Thyroid gland (tissue), 4 donors: ENCODE data around the gene TRPM2. TPM values are rescaled to one million over a fixed set of nuclear protein-coding genes. Genes with fewer than 3 reads are reported as not detected.
A peak's percentile ranks its signal among the peaks of the same experiment; 100 is the strongest.

Experiments
- DNase-seq, 2 donors: peaks; one replicate each; pipeline ENCODE4 v3.0.0-alpha.2; 2019
- H3K27ac ChIP-seq, 3 donors: fragments of 200-600 bp; sonication (generic); 1 replicate in 2 of 3; 2 replicates in 1 of 3; pipeline ENCODE4 v1.5.1; 2016 to 2019; ENCODE audit warnings: mild to moderate bottlenecking in 1 of 3, moderate library complexity in 1 of 3
- H3K27me3 ChIP-seq: fragments of 200-600 bp; sonication (generic); one replicate; pipeline ENCODE4 v1.5.1; 2019
- H3K36me3 ChIP-seq, 2 donors: fragments of 200-600 bp; sonication (generic); one replicate each; pipeline ENCODE4 v1.5.1; 2016 to 2019
- H3K4me1 ChIP-seq, 2 donors: fragments of 200-600 bp; sonication (generic); one replicate each; pipeline ENCODE4 v1.5.1; 2017 to 2019
- H3K4me3 ChIP-seq, 3 donors: fragments of 200-600 bp; sonication (generic); replicated peaks in 1 of 3; 1 replicate in 2 of 3; 2 replicates in 1 of 3; pipeline ENCODE4 v1.5.1; 2016; ENCODE audit warnings: mild to moderate bottlenecking in 1 of 3
- H3K9me3 ChIP-seq: fragments of 200-600 bp; sonication (generic); one replicate; pipeline ENCODE4 v1.5.1; 2017
- CTCF ChIP-seq, 6 experiments: fragments of 200-600 bp in 3 of 6; fragments of 450-650 bp in 3 of 6; sonication (generic) in 3 of 6; IDR thresholded peaks; one replicate each; pipeline ENCODE4 v1.5.1; 2016 to 2019; ENCODE audit warnings: antibody characterized with exemption in 6 of 6, mild to moderate bottlenecking in 2 of 6, inconsistent platforms in 1 of 6, moderate library complexity in 1 of 6
- POLR2A ChIP-seq, 2 donors: fragments of 450-650 bp; IDR thresholded peaks; one replicate each; pipeline ENCODE4 v1.6.1; 2017; ENCODE audit warnings: antibody characterized with exemption in 2 of 2, mild to moderate bottlenecking in 2 of 2, moderate library complexity in 1 of 2
- WGBS, 2 donors: methylation state at CpG; one replicate each; pipeline ENCODE4 v1.1.5; 2017; 5-methylcytosine and 5-hydroxymethylcytosine counted together
- intact Hi-C: fragments of 100-400 bp; cut with DNase I; formaldehyde crosslinking; loops from one replicate; pipeline ENCODE4 v1.15.1; 2023
- total RNA-seq, 4 donors: library from RNA; depleted of rRNA; stranded (reverse); fragments of >200 nt; gene quantifications; one replicate each; pipeline ENCODE4 v1.2.3, GENCODE V29; 2016

The TRPM2 gene
- total RNA-seq, 4 donors from 2014 or later: 0.67 to 2.6 (median 0.88) TPM

DNA sequence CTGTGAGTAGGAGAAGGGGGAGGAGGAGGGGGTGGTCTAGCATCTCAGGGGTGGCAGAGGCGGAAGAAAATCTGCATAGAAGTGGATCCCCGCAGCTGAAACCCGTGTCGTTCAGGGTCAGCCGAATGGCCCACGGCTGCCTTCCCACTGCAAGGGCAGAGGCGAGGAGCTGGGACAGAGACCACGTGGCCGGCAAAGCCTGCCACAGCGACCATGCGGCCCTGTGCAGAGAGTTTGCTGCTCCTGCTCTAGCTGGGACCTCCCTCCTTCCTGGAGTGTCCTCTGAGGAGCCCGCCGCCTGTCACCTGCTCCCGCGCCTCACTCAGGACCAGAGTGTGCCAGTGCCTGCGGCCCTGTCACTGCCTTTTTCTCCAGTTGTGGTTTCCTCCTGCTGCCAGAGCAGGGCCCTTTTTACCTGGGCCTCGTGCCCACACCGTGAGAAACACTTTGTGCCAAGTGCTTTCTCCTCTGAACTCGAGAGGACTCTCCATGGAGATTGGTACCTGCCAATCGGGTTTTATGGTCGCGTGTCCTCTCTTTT, 5.4 kb upstream of the TRPM2 start:
- DNase-seq: peak; percentile 87 to 89
- TF ChIP-seq CTCF (IDR thresholded peaks at IDR 0.05): no peak
- intact Hi-C loops: no loop called here
- 37 to 38% methylated on average over 18 to 22 of the region's 22 CpGs for whole genome bisulfite sequencing, 2 donors
- no peak overlapping the region for H3K4me3 ChIP-seq
- H3K4me1 ChIP-seq: peaks cover 0 to 9% of the 10 kb centered on the region in 2 donors
- H3K27ac ChIP-seq: no peak overlapping the region
- H3K27me3 ChIP-seq: peaks cover 4% of the 10 kb centered on the region
- no peaks in the 10 kb centered on the region for H3K9me3 ChIP-seq
- H3K36me3 ChIP-seq: no peaks in the 10 kb centered on the region

- Histone ChIP-seq H3K27ac (no peak overlapping the region), H3K9me3 (no peaks in the 10 kb centered on the region), H3K4me1 (peaks cover 0 to 9% of the 10 kb centered on the region in 2 donors), H3K27me3 (peaks cover 4% of the 10 kb centered on the region), H3K36me3 (no peaks in the 10 kb centered on the region), H3K4me3 (no peak overlapping the region)
- WGBS, 2 donors: 95 to 96% methylated on average over 11 to 18 of the region's 19 CpGs
- TF ChIP-seq POLR2A (IDR thresholded peaks at IDR 0.05) (no peak), CTCF (IDR thresholded peaks at IDR 0.05) (no peak)
- intact Hi-C loops: no loop called here
- no peak for DNase-seq
Measured at GRCh38 chr21:44348861-44349260, 4.6 kb upstream of the TRPM2 start.

DNA sequence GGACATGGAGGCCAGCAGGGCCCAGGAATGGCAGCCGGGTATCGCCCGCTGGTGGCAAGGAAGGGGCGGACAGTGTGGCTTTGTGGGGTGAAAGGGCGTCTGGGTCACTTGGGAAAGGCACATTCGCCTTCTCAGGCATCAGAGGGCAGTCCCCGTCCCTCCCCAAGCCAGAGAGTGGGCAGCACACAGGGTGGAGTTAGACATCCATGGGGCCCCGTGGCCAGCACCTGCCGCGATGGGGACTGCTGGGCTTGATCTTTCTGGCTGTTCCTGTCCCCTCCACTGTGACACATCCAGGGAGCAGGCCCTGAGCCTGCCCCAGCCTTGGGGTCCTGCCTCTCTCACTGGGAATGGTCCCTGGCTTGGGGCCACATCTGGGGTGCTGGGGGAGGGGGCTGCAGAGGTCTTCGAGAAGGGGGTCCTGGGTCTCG, 4.0 kb upstream of the TRPM2 start:
- TF ChIP-seq POLR2A (IDR thresholded peaks at IDR 0.05) (no peak), CTCF (IDR thresholded peaks at IDR 0.05) (no peak)
- Histone ChIP-seq H3K36me3 (no peaks in the 10 kb centered on the region), H3K27ac (no peak overlapping the region), H3K4me3 (no peak overlapping the region), H3K27me3 (peaks cover 4% of the 10 kb centered on the region), H3K4me1 (peaks cover 0 to 9% of the 10 kb centered on the region in 2 donors), H3K9me3 (no peaks in the 10 kb centered on the region)
- intact Hi-C loops: no loop called here
- WGBS, 2 donors: 87 to 93% methylated on average over 8 to 10 of the region's 12 CpGs
- no peak for DNase-seq

DNA sequence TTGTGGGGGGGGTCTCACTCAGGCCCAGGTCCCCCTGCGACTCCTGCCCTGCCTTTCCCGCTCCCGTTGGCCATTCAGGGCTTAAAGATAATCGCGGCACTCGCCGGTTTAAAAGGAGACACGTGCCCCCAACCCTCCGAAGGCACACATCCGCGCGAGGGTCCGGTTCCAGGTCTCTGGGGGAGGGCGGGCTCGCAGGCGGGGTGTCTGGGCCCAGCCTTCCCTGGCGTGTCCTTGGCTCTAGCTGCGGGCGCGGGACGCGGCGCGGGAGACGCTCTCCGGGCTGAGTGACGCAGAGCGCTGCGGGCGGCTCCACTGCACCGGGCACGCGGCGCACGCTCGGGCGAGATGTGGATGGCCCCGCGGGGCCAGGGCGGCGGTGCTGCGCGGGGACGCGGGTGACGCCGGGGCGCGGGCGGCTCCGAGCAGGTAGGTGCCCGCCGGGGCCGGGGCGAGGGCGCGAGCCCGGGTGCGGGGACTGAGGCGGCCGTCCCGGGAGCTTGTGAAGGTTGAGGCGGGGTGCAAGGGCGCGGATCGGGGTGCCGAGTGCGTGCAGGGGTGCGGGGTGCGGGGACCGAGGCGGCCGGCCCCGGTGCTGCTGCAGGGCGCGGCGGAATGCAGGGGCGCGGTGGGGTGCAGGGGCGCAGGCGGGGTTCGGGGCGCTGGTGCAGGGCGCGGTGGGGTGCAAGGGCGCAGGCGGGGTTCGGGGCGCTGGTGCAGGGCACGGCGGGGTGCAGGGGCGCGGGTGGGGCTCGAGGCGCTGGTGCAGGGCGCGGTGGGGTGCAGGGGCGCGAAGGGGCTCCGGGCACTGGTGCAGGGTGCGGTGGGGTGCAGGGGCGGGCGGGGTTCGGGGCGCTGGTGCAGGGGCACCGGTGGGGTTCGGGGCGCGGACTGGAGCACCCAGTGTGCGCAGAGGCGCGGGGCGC, 3.3 kb upstream of the TRPM2 start:
- Histone ChIP-seq H3K36me3 (no peaks in the 10 kb centered on the region), H3K27ac (no peak overlapping the region), H3K4me3 (no peak overlapping the region), H3K9me3 (no peaks in the 10 kb centered on the region), H3K27me3 (peaks cover 4% of the 10 kb centered on the region), H3K4me1 (peaks cover 0 to 9% of the 10 kb centered on the region in 2 donors)
- no peak for DNase-seq
- TF ChIP-seq POLR2A (IDR thresholded peaks at IDR 0.05) (no peak), CTCF (IDR thresholded peaks at IDR 0.05) (no peak)
- 26% methylated on average over 34 of the region's 113 CpGs; no CpG with 5 or more reads in 1 of the 2 donors for WGBS, 2 donors
- intact Hi-C loops: no loop called here
